ENCODE measurements around the gene TRAF2.

TRAF2 gene

GRCh38 chr9:136961279-136962065, 75.2 kb downstream of the TRAF2 start:
- DNase-seq (ENCODE audit: low read depth, low spot score), result no peak
- H3K4me3 ChIP-seq (ENCODE audit: low read depth, low read length), result no peak overlapping the region
- POLR2A ChIA-PET, result no interaction called here
- CTCF ChIA-PET, result interaction anchor here (0.6 to 3.7 kb wide), 5 partner anchors 13 to 67 kb away, joined by 3 to 16 read pairs (median 3); partner anchors contain the start of genes ABCA2, C8G and FBXW5
- no peak for TF ChIP-seq CTCF (IDR thresholded peaks at IDR 0.05; ENCODE audit: insufficient read depth, low read length, missing control alignments)

- CTCF ChIA-PET, result interaction anchor here (1.2 to 3.7 kb wide), 3 partner anchors 14 to 67 kb away, joined by 3 to 16 read pairs (median 7); partner anchors contain the start of gene ABCA2
Observed at GRCh38 chr9:136962163-136962562, 75.8 kb downstream of the TRAF2 start.

GRCh38 chr9:136962701-136963248, 76.5 kb downstream of the TRAF2 start:
- CTCF ChIA-PET, result interaction anchor here (0.9 to 3.7 kb wide), 4 partner anchors 11 to 66 kb away, joined by 3 to 16 read pairs (median 5); partner anchors contain the start of gene ABCA2
- H3K4me3 ChIP-seq (ENCODE audit: low read depth, low read length), result no peak overlapping the region
- POLR2A ChIA-PET, result no interaction called here
- no peak for TF ChIP-seq CTCF (IDR thresholded peaks at IDR 0.05; ENCODE audit: insufficient read depth, low read length, missing control alignments)
- no peak for DNase-seq (ENCODE audit: low read depth, low spot score)

More at GRCh38 chr9:136962163-136962562, 75.8 kb downstream of the TRAF2 start:
- no peak for TF ChIP-seq CTCF (IDR thresholded peaks at IDR 0.05; ENCODE audit: insufficient read depth, low read length, missing control alignments)
- no peak overlapping the region for H3K4me3 ChIP-seq (ENCODE audit: low read depth, low read length)
- no peak for DNase-seq (ENCODE audit: low read depth, low spot score)
- POLR2A ChIA-PET, result no interaction called here

GRCh38 chr9:136963341-136963740, 77.0 kb downstream of the TRAF2 start:
- H3K4me3 ChIP-seq (ENCODE audit: low read depth, low read length), result no peak overlapping the region
- no peak for TF ChIP-seq CTCF (IDR thresholded peaks at IDR 0.05; ENCODE audit: insufficient read depth, low read length, missing control alignments)
- DNase-seq (ENCODE audit: low read depth, low spot score), result no peak
- CTCF ChIA-PET, result interaction anchor here (0.9 to 3.7 kb wide), 2 partner anchors 11 to 16 kb away, joined by 3 to 16 read pairs; no protein-coding TSS in a partner anchor
- POLR2A ChIA-PET, result no interaction called here

- no peak for TF ChIP-seq CTCF (IDR thresholded peaks at IDR 0.05; ENCODE audit: insufficient read depth, low read length, missing control alignments)
- ChIA-PET POLR2A (no interaction called here), CTCF (interaction anchor here (3.7 kb wide), 1 partner anchor 16 kb away, joined by 16 read pairs; no protein-coding TSS in a partner anchor)
- no peak overlapping the region for H3K4me3 ChIP-seq (ENCODE audit: low read depth, low read length)
- DNase-seq (ENCODE audit: low read depth, low spot score), result no peak
Observed at GRCh38 chr9:136963751-136964150, 77.4 kb downstream of the TRAF2 start.

GRCh38 chr9:136964171-136964689, 77.9 kb downstream of the TRAF2 start:
- ChIA-PET POLR2A (no interaction called here), CTCF (interaction anchor here (1.1 to 3.7 kb wide), 3 partner anchors 16 to 71 kb away, joined by 3 to 16 read pairs (median 5); partner anchors contain the start of gene C8G)
- DNase-seq (ENCODE audit: low read depth, low spot score), result no peak
- TF ChIP-seq CTCF (IDR thresholded peaks at IDR 0.05; ENCODE audit: insufficient read depth, low read length, missing control alignments), result no peak
- no peak overlapping the region for H3K4me3 ChIP-seq (ENCODE audit: low read depth, low read length)

Measured in AG04449 (cell line).